Keratinocyte (primary cell): Measurements from ENCODE around the gene DMPK. TPM values are rescaled to one million over a fixed set of nuclear protein-coding genes. Genes with fewer than 3 reads are reported as not detected.

ENCODE experiments used
- DNase-seq: peaks from one replicate; pipeline ENCODE4 v3.0.0-alpha.2; 2011; ENCODE audit warnings: low read depth, missing footprints, low spot score
- FAIRE-seq: peaks from 2 replicates; lab custom pipeline; 2011; peaks lifted over from hg19 to GRCh38; lab: Jason Lieb, UNC
- H2AFZ ChIP-seq: 2 replicates; pipeline ENCODE4 v1.6.0; 2012; ENCODE audit warnings: low read length, control low read depth, inconsistent platforms; ENCODE audit not compliant: control insufficient read depth
- H3K27ac ChIP-seq: 2 replicates; pipeline ENCODE4 v1.5.1; 2011; ENCODE audit warnings: low read length; ENCODE audit not compliant: control insufficient read depth, insufficient read depth
- H3K27me3 ChIP-seq: 3 replicates; pipeline ENCODE4 v1.6.0; 2011; ENCODE audit warnings: low read length; ENCODE audit not compliant: control insufficient read depth, insufficient read depth; ENCODE audit errors: extremely low read depth
- H3K36me3 ChIP-seq, 2 experiments: 2 replicates in 1 of 2; 3 replicates in 1 of 2; pipeline ENCODE4 v1.5.1; 2011; ENCODE audit warnings: low read length in 2 of 2, mild to moderate bottlenecking in 1 of 2; ENCODE audit not compliant: control insufficient read depth in 2 of 2, insufficient read depth in 2 of 2; ENCODE audit errors: extremely low read depth in 1 of 2
- H3K4me1 ChIP-seq: 3 replicates; pipeline ENCODE4 v1.5.1; 2011; ENCODE audit warnings: low read length; ENCODE audit not compliant: control insufficient read depth, insufficient read depth; ENCODE audit errors: extremely low read depth
- H3K4me2 ChIP-seq: 3 replicates; pipeline ENCODE4 v1.6.0; 2011; ENCODE audit warnings: low read depth, low read length; ENCODE audit not compliant: control insufficient read depth, insufficient read depth; ENCODE audit errors: extremely low read depth
- H3K4me3 ChIP-seq, 3 experiments: fragments of 200-600 bp in 1 of 3; sonication (generic) in 1 of 3; 2 replicates in 2 of 3; 3 replicates in 1 of 3; pipeline ENCODE4 v1.5.1; 2011 to 2016; ENCODE audit warnings: low read length in 3 of 3, mild to moderate bottlenecking in 3 of 3, control low read depth in 2 of 3, inconsistent platforms in 1 of 3, low read depth in 1 of 3, mixed read lengths in 1 of 3, mixed run types in 1 of 3, moderate library complexity in 1 of 3; ENCODE audit not compliant: control insufficient read depth in 2 of 3, insufficient read depth in 2 of 3; ENCODE audit errors: extremely low read depth in 1 of 3
- H3K79me2 ChIP-seq: 2 replicates; pipeline ENCODE4 v1.6.0; 2012; ENCODE audit warnings: low read length; ENCODE audit not compliant: control insufficient read depth, insufficient read depth
- H3K9ac ChIP-seq: 3 replicates; pipeline ENCODE4 v1.6.0; 2011; ENCODE audit warnings: low read length; ENCODE audit not compliant: control insufficient read depth, insufficient read depth; ENCODE audit errors: extremely low read depth
- H3K9me1 ChIP-seq: 3 replicates; pipeline ENCODE4 v1.6.0; 2011; ENCODE audit warnings: low read length; ENCODE audit not compliant: control insufficient read depth, insufficient read depth; ENCODE audit errors: extremely low read depth
- H3K9me3 ChIP-seq: 2 replicates; pipeline ENCODE4 v1.5.1; 2012; ENCODE audit warnings: low read depth, low read length; ENCODE audit not compliant: control insufficient read depth
- H4K20me1 ChIP-seq: 3 replicates; pipeline ENCODE4 v1.6.0; 2011; ENCODE audit warnings: low read length; ENCODE audit not compliant: control insufficient read depth, insufficient read depth; ENCODE audit errors: extremely low read depth
- EZH2 ChIP-seq: IDR thresholded peaks from one replicate; pipeline ENCODE4 v1.6.1; 2012; ENCODE audit warnings: inconsistent platforms, mild to moderate bottlenecking, low read length, moderate library complexity
- dilution Hi-C: fragments of 300-500 bp; cut with MboI; formaldehyde crosslinking; loops from one replicate; pipeline ENCODE4 v1.7.0; 2020; ENCODE audit warnings: low sequenced_read_pairs; ENCODE audit not compliant: extremely low pct_ligation_motif_present
- polyA plus RNA-seq, 5 experiments: library from polyadenylated mRNA; depleted of rRNA in 3 of 5; stranded (reverse) in 3 of 5; stranded (forward) in 1 of 5; unstranded in 1 of 5; fragments of >200 nt; gene quantifications; 1 replicate in 1 of 5; 2 replicates in 3 of 5; 3 replicates in 1 of 5; pipeline versions ENCODE4 v1.2.1 to v1.2.3, GENCODE V29; 2011 to 2012; ENCODE audit warnings: missing spikeins in 2 of 5, low read depth in 1 of 5, low replicate concordance in 1 of 5
- TF ChIP-seq, protein P1 (sequence below), 3 experiments: IDR thresholded peaks in 1 of 3; conservative IDR thresholded peaks in 1 of 3; optimal IDR thresholded peaks in 1 of 3; 2 replicates in 2 of 3; 3 replicates in 1 of 3; pipeline versions ENCODE3 to v1.5.1; 2011; ENCODE audit warnings: low read length in 3 of 3, mild to moderate bottlenecking in 3 of 3, moderate library complexity in 2 of 3, control low read depth in 1 of 3, inconsistent platforms in 1 of 3; ENCODE audit not compliant: insufficient read depth in 2 of 3; ENCODE audit errors: extremely low read depth in 1 of 3

The DMPK gene
- polyA plus RNA-seq, 1 donor (not counting 4 experiments of a cell fraction or from before 2014, with no cell fraction given): 7.0 TPM

- peak; percentile 83 for DNase-seq
- TF ChIP-seq, protein P1, sequence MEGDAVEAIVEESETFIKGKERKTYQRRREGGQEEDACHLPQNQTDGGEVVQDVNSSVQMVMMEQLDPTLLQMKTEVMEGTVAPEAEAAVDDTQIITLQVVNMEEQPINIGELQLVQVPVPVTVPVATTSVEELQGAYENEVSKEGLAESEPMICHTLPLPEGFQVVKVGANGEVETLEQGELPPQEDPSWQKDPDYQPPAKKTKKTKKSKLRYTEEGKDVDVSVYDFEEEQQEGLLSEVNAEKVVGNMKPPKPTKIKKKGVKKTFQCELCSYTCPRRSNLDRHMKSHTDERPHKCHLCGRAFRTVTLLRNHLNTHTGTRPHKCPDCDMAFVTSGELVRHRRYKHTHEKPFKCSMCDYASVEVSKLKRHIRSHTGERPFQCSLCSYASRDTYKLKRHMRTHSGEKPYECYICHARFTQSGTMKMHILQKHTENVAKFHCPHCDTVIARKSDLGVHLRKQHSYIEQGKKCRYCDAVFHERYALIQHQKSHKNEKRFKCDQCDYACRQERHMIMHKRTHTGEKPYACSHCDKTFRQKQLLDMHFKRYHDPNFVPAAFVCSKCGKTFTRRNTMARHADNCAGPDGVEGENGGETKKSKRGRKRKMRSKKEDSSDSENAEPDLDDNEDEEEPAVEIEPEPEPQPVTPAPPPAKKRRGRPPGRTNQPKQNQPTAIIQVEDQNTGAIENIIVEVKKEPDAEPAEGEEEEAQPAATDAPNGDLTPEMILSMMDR (optimal IDR thresholded peaks at IDR 0.05 in 1 of 3, IDR thresholded peaks at IDR 0.05 in 1 of 3, conservative IDR thresholded peaks at IDR 0.05 in 1 of 3; ENCODE audit: extremely low read depth in 1 of 3, insufficient read depth in 2 of 3, low read length in 3 of 3): no peak
- no peak for TF ChIP-seq EZH2
- H3K9me3 ChIP-seq: no peaks in the 10 kb centered on the region
- peak within 1 kb of the TSS; percentile 84 for H3K9ac ChIP-seq
- H3K4me1 ChIP-seq: peaks cover 15% of the 10 kb centered on the region
- H2AFZ ChIP-seq: peak within 1 kb of the TSS; percentile 80
- H4K20me1 ChIP-seq: peaks cover 6% of the 10 kb centered on the region
- H3K4me3 ChIP-seq: peak within 1 kb of the TSS; percentile 49 to 93 (median 86)
- peak within 1 kb of the TSS; percentile 83 for H3K27ac ChIP-seq
- H3K9me1 ChIP-seq: no peaks in the 10 kb centered on the region
- peak; percentile 81 for FAIRE-seq
- no peaks in the 10 kb centered on the region for H3K79me2 ChIP-seq
- H3K4me2 ChIP-seq: peak within 1 kb of the TSS; percentile 98
- peaks cover 0 to 4% of the 10 kb centered on the region in 2 experiments for H3K36me3 ChIP-seq
- dilution Hi-C loops: no loop called here
- no peaks in the 10 kb centered on the region for H3K27me3 ChIP-seq
These were observed 13.1 kb downstream of the DMPK start, which contains the start of gene SIX5 for GRCh38 chr19:45768984-45769782. Gene SIX5 (minus strand): TSS chr19:45769252. CDS start chr19:45768844, 408 bp downstream.

GRCh38 chr19:45768655-45768983, 13.7 kb downstream of the DMPK start:
- Histone ChIP-seq H3K4me3 (peak overlapping the region; percentile 49 to 93 (median 86)), H3K27ac (peak overlapping the region; percentile 83), H3K27me3 (no peaks in the 10 kb centered on the region), H3K9ac (peak overlapping the region; percentile 84), H3K9me1 (no peaks in the 10 kb centered on the region), H2AFZ (peak overlapping the region; percentile 80), H3K4me1 (peaks cover 15% of the 10 kb centered on the region), H3K9me3 (no peaks in the 10 kb centered on the region), H3K4me2 (peak overlapping the region; percentile 98), H3K79me2 (no peaks in the 10 kb centered on the region), H4K20me1 (peaks cover 6% of the 10 kb centered on the region), H3K36me3 (peaks cover 0 to 4% of the 10 kb centered on the region in 2 experiments)
- no peak for TF ChIP-seq EZH2
- TF ChIP-seq, protein P1 (optimal IDR thresholded peaks at IDR 0.05 in 1 of 3, IDR thresholded peaks at IDR 0.05 in 1 of 3, conservative IDR thresholded peaks at IDR 0.05 in 1 of 3; ENCODE audit: extremely low read depth in 1 of 3, insufficient read depth in 2 of 3, low read length in 3 of 3): no peak
- FAIRE-seq (no peak), DNase-seq (no peak)
- dilution Hi-C loops: no loop called here
